Activated T-cell treated with anti-CD3 and anti-CD28 coated beads, Interleukin-2, amount 50 U/mL, for 1 hour (primary cell): Measurements from ENCODE around the gene FAM53B.
"Not testable (repeated sequence)": the region's sequence is repeated elsewhere in the genome, so short reads cannot be mapped to it uniquely, and the experiment has no call there.

Source experiments
- DNase-seq: peaks from one replicate; pipeline ENCODE4 v3.0.0-alpha.2; 2020

Gene FAM53B

GRCh38 chr10:124592736-124593430 is 151.3 kb downstream of the FAM53B start:
- no peak for DNase-seq

GRCh38 chr10:124592101-124592500 is 152.1 kb downstream of the FAM53B start:
- DNase-seq: no peak

GRCh38 chr10:124591123-124591495 is 153.1 kb downstream of the FAM53B start:
- no peak for DNase-seq

GRCh38 chr10:124590216-124591122 is 153.7 kb downstream of the FAM53B start:
- DNase-seq: no peak

GRCh38 chr10:124589491-124590041 is 154.6 kb downstream of the FAM53B start:
- no peak for DNase-seq

GRCh38 chr10:124588736-124589490 is 155.3 kb downstream of the FAM53B start:
- DNase-seq: no peak

- not testable (repeated sequence) for DNase-seq
Observed at GRCh38 chr10:124588341-124588735, 155.8 kb downstream of the FAM53B start.

GRCh38 chr10:124587811-124588211 is 156.4 kb downstream of the FAM53B start:
- no peak for DNase-seq

GRCh38 chr10:124586142-124586541 is 158.0 kb downstream of the FAM53B start:
- DNase-seq: no peak

- DNase-seq: no peak
Observed at GRCh38 chr10:124579011-124579399, 165.2 kb downstream of the FAM53B start.

GRCh38 chr10:124578231-124579010 is 165.8 kb downstream of the FAM53B start:
- no peak for DNase-seq

GRCh38 chr10:124577651-124578050 is 166.5 kb downstream of the FAM53B start:
- DNase-seq: no peak

GRCh38 chr10:124576526-124577420 is 167.4 kb downstream of the FAM53B start:
- no peak for DNase-seq

- DNase-seq: no peak
Observed at GRCh38 chr10:124575107-124576035, 168.8 kb downstream of the FAM53B start.

GRCh38 chr10:124574456-124575070 is 169.6 kb downstream of the FAM53B start:
- DNase-seq: no peak

GRCh38 chr10:124573726-124574455 is 170.3 kb downstream of the FAM53B start:
- DNase-seq: no peak

- DNase-seq: no peak
Observed at GRCh38 chr10:124572751-124573150, 171.4 kb downstream of the FAM53B start.

- DNase-seq: no peak
Observed at GRCh38 chr10:124570646-124571045, 173.5 kb downstream of the FAM53B start.
